HEK293 (cell line): Measurements from ENCODE around the gene ARHGAP35.
A peak's percentile ranks its signal among the peaks of the same experiment; 100 is the strongest.

ENCODE experiments used
- CTCF ChIA-PET: fragments of 350-600 bp; formaldehyde crosslinking; extraction: SDS; loops from one replicate; lab custom pipeline; 2021; ENCODE audit warnings: antibody characterized with exemption; lab: Yijun Ruan, JAX
- POLR2A ChIA-PET: fragments of 300-600 bp; formaldehyde crosslinking; extraction: SDS; loops from one replicate; lab custom pipeline; 2020; ENCODE audit warnings: antibody characterized with exemption, inconsistent platforms; lab: Yijun Ruan, JAX
- H3K27ac ChIP-seq: fragments of 200-500 bp; sonication (Bioruptor generic); 2 replicates; pipeline ENCODE4 v1.5.1; 2014; ENCODE audit warnings: low read depth, low read length, control low read depth, inconsistent platforms; ENCODE audit errors: extremely low read depth
- H3K36me3 ChIP-seq, 2 experiments: fragments of 200-500 bp in 1 of 2; sonication (Bioruptor generic) in 1 of 2; 1 replicate in 1 of 2; 2 replicates in 1 of 2; pipeline ENCODE4 v1.5.1; 2014 to 2017; ENCODE audit warnings: inconsistent platforms in 2 of 2, low read length in 2 of 2; ENCODE audit not compliant: control insufficient read depth in 2 of 2, insufficient read depth in 1 of 2
- H3K4me1 ChIP-seq: fragments of 200-500 bp; sonication (Bioruptor generic); 2 replicates; pipeline ENCODE4 v1.5.1; 2014; ENCODE audit warnings: mild to moderate bottlenecking, low read length, inconsistent platforms; ENCODE audit not compliant: control insufficient read depth, insufficient read depth
- H3K4me3 ChIP-seq: 2 replicates; pipeline ENCODE4 v1.5.1; 2011; ENCODE audit warnings: low read depth, mild to moderate bottlenecking, control low read depth, low read length, moderate library complexity
- H3K9me3 ChIP-seq: fragments of 200-500 bp; sonication (Bioruptor generic); 2 replicates; pipeline ENCODE4 v1.5.1; 2014; ENCODE audit warnings: low read depth, low read length, inconsistent platforms; ENCODE audit not compliant: control insufficient read depth, insufficient read depth
- GLIS1 ChIP-seq: fragments of 450-650 bp; formaldehyde crosslinking; IDR thresholded peaks from 2 replicates; pipeline ENCODE4 v1.5.1; 2016; ENCODE audit warnings: missing biosample characterization, missing genetic modification characterization
- YY1 ChIP-seq: fragments of 450-650 bp; formaldehyde crosslinking; IDR thresholded peaks from 2 replicates; pipeline ENCODE4 v1.5.1; 2018; ENCODE audit warnings: missing biosample characterization, missing genetic modification characterization
- ZNF114 ChIP-seq: fragments of 450-650 bp; formaldehyde crosslinking; IDR thresholded peaks from 2 replicates; pipeline ENCODE4 v1.5.0; 2017; ENCODE audit warnings: missing biosample characterization, missing genetic modification characterization
- ZNF19 ChIP-seq: fragments of 450-650 bp; formaldehyde crosslinking; IDR thresholded peaks from 2 replicates; pipeline ENCODE4; 2016; ENCODE audit warnings: missing biosample characterization, missing genetic modification characterization, low read depth
- ZNF2 ChIP-seq: fragments of 450-650 bp; formaldehyde crosslinking; IDR thresholded peaks from 2 replicates; pipeline ENCODE4 v1.5.1; 2016; ENCODE audit warnings: missing biosample characterization, missing genetic modification characterization
- ZNF610 ChIP-seq: fragments of 450-650 bp; formaldehyde crosslinking; IDR thresholded peaks from 2 replicates; pipeline ENCODE4 v1.5.1; 2016; ENCODE audit warnings: missing biosample characterization, missing genetic modification characterization, borderline replicate concordance
- ZNF621 ChIP-seq: fragments of 450-650 bp; formaldehyde crosslinking; IDR thresholded peaks from 2 replicates; pipeline ENCODE4 v1.5.1; 2017; ENCODE audit warnings: missing biosample characterization, missing genetic modification characterization
- ZNF626 ChIP-seq: fragments of 450-650 bp; sonication (Bioruptor Pico); formaldehyde crosslinking; IDR thresholded peaks from 2 replicates; pipeline ENCODE4 v1.5.1; 2018; ENCODE audit warnings: missing biosample characterization, missing genetic modification characterization, inconsistent platforms
- ZNF664 ChIP-seq: fragments of 450-650 bp; formaldehyde crosslinking; IDR thresholded peaks from 2 replicates; pipeline ENCODE4 v1.5.1; 2016; ENCODE audit warnings: missing biosample characterization, missing genetic modification characterization
- ZNF670 ChIP-seq: fragments of 450-650 bp; formaldehyde crosslinking; IDR thresholded peaks from 2 replicates; pipeline ENCODE4 v1.5.1; 2016; ENCODE audit warnings: missing biosample characterization, missing genetic modification characterization, low read depth
- ZNF692 ChIP-seq: fragments of 450-650 bp; formaldehyde crosslinking; IDR thresholded peaks from 2 replicates; pipeline ENCODE4 v1.5.1; 2016; ENCODE audit warnings: missing biosample characterization, missing genetic modification characterization
- ZNF701 ChIP-seq: fragments of 450-650 bp; formaldehyde crosslinking; IDR thresholded peaks from 2 replicates; pipeline ENCODE4 v1.5.1; 2016; ENCODE audit warnings: missing biosample characterization, missing genetic modification characterization
- ZNF76 ChIP-seq: fragments of 450-650 bp; formaldehyde crosslinking; IDR thresholded peaks from 2 replicates; pipeline ENCODE4; 2016; ENCODE audit warnings: low read depth, missing biosample characterization, missing genetic modification characterization, borderline replicate concordance
- ZSCAN30 ChIP-seq: fragments of 450-650 bp; IDR thresholded peaks from 2 replicates; pipeline ENCODE4 v1.5.1; 2018; ENCODE audit warnings: missing biosample characterization, mild to moderate bottlenecking, missing genetic modification characterization, moderate library complexity
- TF ChIP-seq, protein P1 (sequence below): fragments of 450-650 bp; formaldehyde crosslinking; IDR thresholded peaks from 2 replicates; pipeline ENCODE4 v1.5.1; 2016; ENCODE audit warnings: missing biosample characterization, missing genetic modification characterization
- TF ChIP-seq, protein P2 (sequence below): fragments of 450-650 bp; formaldehyde crosslinking; IDR thresholded peaks from 2 replicates; pipeline ENCODE4 v1.5.1; 2016; ENCODE audit warnings: missing biosample characterization, missing genetic modification characterization, borderline replicate concordance
- TF ChIP-seq, protein P3 (sequence below): fragments of 450-650 bp; formaldehyde crosslinking; IDR thresholded peaks from 2 replicates; pipeline ENCODE4 v1.5.1; 2016; ENCODE audit warnings: missing biosample characterization, missing genetic modification characterization
- TF ChIP-seq, protein P4 (sequence below): IDR thresholded peaks from 2 replicates; pipeline ENCODE4 v1.6.1; 2011; ENCODE audit warnings: mild to moderate bottlenecking, low read depth, low read length, borderline replicate concordance
- TF ChIP-seq, protein P5 (sequence below): fragments of 450-650 bp; formaldehyde crosslinking; IDR thresholded peaks from 2 replicates; pipeline ENCODE4 v1.5.1; 2016; ENCODE audit warnings: missing biosample characterization, missing genetic modification characterization

Gene ARHGAP35

GRCh38 chr19:46839752-46840497, 20.9 kb upstream of the ARHGAP35 start:
- no peak overlapping the region for H3K27ac ChIP-seq
- H3K4me1 ChIP-seq: peaks cover 7% of the 10 kb centered on the region
- no peak overlapping the region for H3K4me3 ChIP-seq
- CTCF ChIA-PET: interaction anchor here (0.6 to 4.1 kb wide), 46 partner anchors 10 to 1692 kb away, joined by 3 to 83 read pairs (median 4); partner anchors contain the start of genes AP2S1 and SLC1A5
- no peaks in the 10 kb centered on the region for H3K9me3 ChIP-seq
- POLR2A ChIA-PET: interaction anchor here (0.6 to 2.4 kb wide), 16 partner anchors 11 to 1045 kb away, joined by 3 to 50 read pairs (median 6); partner anchors contain the start of genes AP2S1 and SLC1A5
- H3K36me3 ChIP-seq: peaks cover 28 to 61% of the 10 kb centered on the region in 2 experiments; a peak in 2 of 3 replicates
- TF ChIP-seq ZNF664 (0 out of 2 replicates have a peak, but pooled peaks have one; percentile 56), ZNF626 (no peak), GLIS1 (tag by site-specific recombination) (peak; percentile 9; the same call in 1 of the 2 replicates), ZNF610 (no peak), ZNF701 (tag by site-specific recombination) (no peak)

DNA sequence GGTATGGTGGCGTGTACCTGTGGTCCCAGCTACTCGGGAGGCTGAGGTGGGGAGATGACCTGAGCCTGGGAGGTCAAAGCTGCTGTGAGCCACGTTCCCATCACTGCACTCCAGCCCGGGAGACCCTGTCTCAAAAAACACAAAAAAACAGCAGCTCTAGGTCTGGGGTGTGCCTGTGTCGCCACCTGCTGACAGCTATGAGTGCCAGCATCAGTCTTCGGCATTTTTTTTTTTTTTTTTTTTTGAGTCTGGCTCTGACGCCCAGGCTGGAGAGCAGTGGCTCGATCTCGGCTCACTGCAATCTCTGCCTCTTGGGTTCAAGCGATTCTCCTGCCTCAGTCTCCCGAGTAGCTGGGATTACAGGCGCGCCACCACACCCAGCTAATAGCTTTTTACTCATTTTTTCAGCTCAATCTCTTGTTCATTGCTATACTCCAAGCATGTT, 20.3 kb upstream of the ARHGAP35 start:
- Histone ChIP-seq H3K4me1 (peaks cover 7% of the 10 kb centered on the region), H3K9me3 (no peaks in the 10 kb centered on the region), H3K4me3 (no peak overlapping the region), H3K36me3 (peaks cover 34 to 61% of the 10 kb centered on the region in 2 experiments; a peak in 2 of 3 replicates), H3K27ac (no peak overlapping the region)
- ChIA-PET CTCF (interaction anchor here (0.5 to 4.1 kb wide), 54 partner anchors 10 to 1693 kb away, joined by 3 to 83 read pairs (median 4); partner anchors contain the start of genes AP2S1 and SLC1A5), POLR2A (interaction anchor here (0.6 to 2.4 kb wide), 19 partner anchors 10 to 1045 kb away, joined by 3 to 50 read pairs (median 5); partner anchors contain the start of genes AP2S1 and SLC1A5)
- 0 out of 2 replicates have a peak, but pooled peaks have one; percentile 15 for TF ChIP-seq ZNF692 (tag by site-specific recombination)
- TF ChIP-seq ZNF76 (tag by site-specific recombination): no peak
- TF ChIP-seq, protein P1, sequence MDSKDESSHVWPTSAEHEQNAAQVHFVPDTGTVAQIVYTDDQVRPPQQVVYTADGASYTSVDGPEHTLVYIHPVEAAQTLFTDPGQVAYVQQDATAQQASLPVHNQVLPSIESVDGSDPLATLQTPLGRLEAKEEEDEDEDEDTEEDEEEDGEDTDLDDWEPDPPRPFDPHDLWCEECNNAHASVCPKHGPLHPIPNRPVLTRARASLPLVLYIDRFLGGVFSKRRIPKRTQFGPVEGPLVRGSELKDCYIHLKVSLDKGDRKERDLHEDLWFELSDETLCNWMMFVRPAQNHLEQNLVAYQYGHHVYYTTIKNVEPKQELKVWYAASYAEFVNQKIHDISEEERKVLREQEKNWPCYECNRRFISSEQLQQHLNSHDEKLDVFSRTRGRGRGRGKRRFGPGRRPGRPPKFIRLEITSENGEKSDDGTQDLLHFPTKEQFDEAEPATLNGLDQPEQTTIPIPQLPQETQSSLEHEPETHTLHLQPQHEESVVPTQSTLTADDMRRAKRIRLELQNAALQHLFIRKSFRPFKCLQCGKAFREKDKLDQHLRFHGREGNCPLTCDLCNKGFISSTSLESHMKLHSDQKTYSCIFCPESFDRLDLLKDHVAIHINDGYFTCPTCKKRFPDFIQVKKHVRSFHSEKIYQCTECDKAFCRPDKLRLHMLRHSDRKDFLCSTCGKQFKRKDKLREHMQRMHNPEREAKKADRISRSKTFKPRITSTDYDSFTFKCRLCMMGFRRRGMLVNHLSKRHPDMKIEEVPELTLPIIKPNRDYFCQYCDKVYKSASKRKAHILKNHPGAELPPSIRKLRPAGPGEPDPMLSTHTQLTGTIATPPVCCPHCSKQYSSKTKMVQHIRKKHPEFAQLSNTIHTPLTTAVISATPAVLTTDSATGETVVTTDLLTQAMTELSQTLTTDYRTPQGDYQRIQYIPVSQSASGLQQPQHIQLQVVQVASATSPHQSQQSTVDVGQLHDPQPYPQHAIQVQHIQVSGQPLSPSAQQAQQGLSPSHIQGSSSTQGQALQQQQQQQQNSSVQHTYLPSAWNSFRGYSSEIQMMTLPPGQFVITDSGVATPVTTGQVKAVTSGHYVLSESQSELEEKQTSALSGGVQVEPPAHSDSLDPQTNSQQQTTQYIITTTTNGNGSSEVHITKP (tag by site-specific recombination): 0 out of 2 replicates have a peak, but pooled peaks have one; percentile 16
- no peak for TF ChIP-seq ZNF670 (tag by site-specific recombination)
- TF ChIP-seq ZNF114 (tag by site-specific recombination): no peak
- TF ChIP-seq, protein P2, sequence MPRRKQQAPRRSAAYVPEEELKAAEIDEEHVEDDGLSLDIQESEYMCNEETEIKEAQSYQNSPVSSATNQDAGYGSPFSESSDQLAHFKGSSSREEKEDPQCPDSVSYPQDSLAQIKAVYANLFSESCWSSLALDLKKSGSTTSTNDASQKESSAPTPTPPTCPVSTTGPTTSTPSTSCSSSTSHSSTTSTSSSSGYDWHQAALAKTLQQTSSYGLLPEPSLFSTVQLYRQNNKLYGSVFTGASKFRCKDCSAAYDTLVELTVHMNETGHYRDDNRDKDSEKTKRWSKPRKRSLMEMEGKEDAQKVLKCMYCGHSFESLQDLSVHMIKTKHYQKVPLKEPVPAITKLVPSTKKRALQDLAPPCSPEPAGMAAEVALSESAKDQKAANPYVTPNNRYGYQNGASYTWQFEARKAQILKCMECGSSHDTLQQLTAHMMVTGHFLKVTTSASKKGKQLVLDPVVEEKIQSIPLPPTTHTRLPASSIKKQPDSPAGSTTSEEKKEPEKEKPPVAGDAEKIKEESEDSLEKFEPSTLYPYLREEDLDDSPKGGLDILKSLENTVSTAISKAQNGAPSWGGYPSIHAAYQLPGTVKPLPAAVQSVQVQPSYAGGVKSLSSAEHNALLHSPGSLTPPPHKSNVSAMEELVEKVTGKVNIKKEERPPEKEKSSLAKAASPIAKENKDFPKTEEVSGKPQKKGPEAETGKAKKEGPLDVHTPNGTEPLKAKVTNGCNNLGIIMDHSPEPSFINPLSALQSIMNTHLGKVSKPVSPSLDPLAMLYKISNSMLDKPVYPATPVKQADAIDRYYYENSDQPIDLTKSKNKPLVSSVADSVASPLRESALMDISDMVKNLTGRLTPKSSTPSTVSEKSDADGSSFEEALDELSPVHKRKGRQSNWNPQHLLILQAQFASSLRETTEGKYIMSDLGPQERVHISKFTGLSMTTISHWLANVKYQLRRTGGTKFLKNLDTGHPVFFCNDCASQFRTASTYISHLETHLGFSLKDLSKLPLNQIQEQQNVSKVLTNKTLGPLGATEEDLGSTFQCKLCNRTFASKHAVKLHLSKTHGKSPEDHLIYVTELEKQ (tag by site-specific recombination): no peak
- TF ChIP-seq, protein P3, sequence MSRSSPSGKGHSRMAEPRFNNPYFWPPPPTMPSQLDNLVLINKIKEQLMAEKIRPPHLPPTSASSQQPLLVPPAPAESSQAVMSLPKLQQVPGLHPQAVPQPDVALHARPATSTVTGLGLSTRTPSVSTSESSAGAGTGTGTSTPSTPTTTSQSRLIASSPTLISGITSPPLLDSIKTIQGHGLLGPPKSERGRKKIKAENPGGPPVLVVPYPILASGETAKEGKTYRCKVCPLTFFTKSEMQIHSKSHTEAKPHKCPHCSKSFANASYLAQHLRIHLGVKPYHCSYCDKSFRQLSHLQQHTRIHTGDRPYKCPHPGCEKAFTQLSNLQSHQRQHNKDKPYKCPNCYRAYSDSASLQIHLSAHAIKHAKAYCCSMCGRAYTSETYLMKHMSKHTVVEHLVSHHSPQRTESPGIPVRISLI (tag by site-specific recombination): peak; percentile 100
- 0 out of 2 replicates have a peak, but pooled peaks have one; percentile 58 for TF ChIP-seq ZNF2 (tag by site-specific recombination)
- TF ChIP-seq ZSCAN30 (tag by site-specific recombination): no peak
- TF ChIP-seq ZNF621 (tag by site-specific recombination): no peak
- TF ChIP-seq, protein P4, sequence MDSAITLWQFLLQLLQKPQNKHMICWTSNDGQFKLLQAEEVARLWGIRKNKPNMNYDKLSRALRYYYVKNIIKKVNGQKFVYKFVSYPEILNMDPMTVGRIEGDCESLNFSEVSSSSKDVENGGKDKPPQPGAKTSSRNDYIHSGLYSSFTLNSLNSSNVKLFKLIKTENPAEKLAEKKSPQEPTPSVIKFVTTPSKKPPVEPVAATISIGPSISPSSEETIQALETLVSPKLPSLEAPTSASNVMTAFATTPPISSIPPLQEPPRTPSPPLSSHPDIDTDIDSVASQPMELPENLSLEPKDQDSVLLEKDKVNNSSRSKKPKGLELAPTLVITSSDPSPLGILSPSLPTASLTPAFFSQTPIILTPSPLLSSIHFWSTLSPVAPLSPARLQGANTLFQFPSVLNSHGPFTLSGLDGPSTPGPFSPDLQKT: no peak
- TF ChIP-seq, protein P5, sequence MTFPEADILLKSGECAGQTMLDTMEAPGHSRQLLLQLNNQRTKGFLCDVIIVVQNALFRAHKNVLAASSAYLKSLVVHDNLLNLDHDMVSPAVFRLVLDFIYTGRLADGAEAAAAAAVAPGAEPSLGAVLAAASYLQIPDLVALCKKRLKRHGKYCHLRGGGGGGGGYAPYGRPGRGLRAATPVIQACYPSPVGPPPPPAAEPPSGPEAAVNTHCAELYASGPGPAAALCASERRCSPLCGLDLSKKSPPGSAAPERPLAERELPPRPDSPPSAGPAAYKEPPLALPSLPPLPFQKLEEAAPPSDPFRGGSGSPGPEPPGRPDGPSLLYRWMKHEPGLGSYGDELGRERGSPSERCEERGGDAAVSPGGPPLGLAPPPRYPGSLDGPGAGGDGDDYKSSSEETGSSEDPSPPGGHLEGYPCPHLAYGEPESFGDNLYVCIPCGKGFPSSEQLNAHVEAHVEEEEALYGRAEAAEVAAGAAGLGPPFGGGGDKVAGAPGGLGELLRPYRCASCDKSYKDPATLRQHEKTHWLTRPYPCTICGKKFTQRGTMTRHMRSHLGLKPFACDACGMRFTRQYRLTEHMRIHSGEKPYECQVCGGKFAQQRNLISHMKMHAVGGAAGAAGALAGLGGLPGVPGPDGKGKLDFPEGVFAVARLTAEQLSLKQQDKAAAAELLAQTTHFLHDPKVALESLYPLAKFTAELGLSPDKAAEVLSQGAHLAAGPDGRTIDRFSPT: no peak
- TF ChIP-seq YY1 (tag by site-specific recombination): no peak
- no peak for TF ChIP-seq ZNF19 (tag by site-specific recombination)
